ENCODE data around the gene ADAMTSL2. TPM values are rescaled to one million over a fixed set of nuclear protein-coding genes. Genes with fewer than 3 reads are reported as not detected.

The ADAMTSL2 gene
- total and polyA plus RNA-seq, 2 donors (not counting 1 experiment from before 2014, with no cell fraction given), result under 0.01 to 0.09 TPM

DNA sequence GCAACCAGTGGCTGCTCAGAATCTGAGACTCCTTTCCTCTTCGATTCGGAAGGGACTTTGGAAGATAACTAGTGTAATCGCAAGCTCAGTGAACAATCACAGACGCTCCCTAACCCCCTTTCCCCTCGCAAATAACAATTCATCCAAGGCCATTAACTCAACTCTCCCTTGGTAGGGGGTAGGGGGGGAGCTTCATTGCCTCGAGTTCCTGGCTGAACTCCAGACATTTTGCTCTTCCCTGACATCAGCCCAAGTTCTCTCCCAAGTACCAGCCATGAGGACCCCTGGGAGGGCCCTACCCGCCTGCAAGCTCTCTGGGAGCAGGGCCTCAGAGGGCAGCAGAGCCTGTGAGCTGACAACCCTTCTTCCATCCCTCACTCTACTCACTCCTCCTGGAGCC, 66.2 kb downstream of the ADAMTSL2 start:
- Histone ChIP-seq H2AFZ (ENCODE audit: low read length) (no peak overlapping the region), H3K4me2 (ENCODE audit: extremely low read depth, insufficient read depth, low read length) (no peak overlapping the region), H4K20me1 (ENCODE audit: control insufficient read depth, extremely low read depth, insufficient read depth, low read length) (no peaks in the 10 kb centered on the region), H3K4me3 (replicated peaks in 1 of 4; ENCODE audit: control extremely low read depth in 1 of 4, insufficient read depth in 1 of 4, low read depth in 3 of 4, low read length in 4 of 4) (no peak overlapping the region), H3K79me2 (ENCODE audit: control insufficient read depth, insufficient read depth, low read length) (no peaks in the 10 kb centered on the region), H3K27ac (ENCODE audit: insufficient read depth, low read length) (no peak overlapping the region), H3K9me3 (ENCODE audit: control insufficient read depth, insufficient read depth, low read depth, low read length) (no peaks in the 10 kb centered on the region), H3K36me3 (ENCODE audit: control insufficient read depth, insufficient read depth, low read length) (no peaks in the 10 kb centered on the region), H3K27me3 (ENCODE audit: control insufficient read depth, insufficient read depth, low read length) (no peaks in the 10 kb centered on the region), H3K4me1 (ENCODE audit: control insufficient read depth, extremely low read depth, insufficient read depth, low read length) (no peaks in the 10 kb centered on the region), H3K9ac (ENCODE audit: insufficient read depth, low read length) (no peak overlapping the region)
- DNase-seq (ENCODE audit: low read depth in 2 of 2), result no peak
- TF ChIP-seq EZH2 (IDR thresholded peaks at IDR 0.05; ENCODE audit: low read length, missing control alignments), result no peak
- TF ChIP-seq, protein P1, sequence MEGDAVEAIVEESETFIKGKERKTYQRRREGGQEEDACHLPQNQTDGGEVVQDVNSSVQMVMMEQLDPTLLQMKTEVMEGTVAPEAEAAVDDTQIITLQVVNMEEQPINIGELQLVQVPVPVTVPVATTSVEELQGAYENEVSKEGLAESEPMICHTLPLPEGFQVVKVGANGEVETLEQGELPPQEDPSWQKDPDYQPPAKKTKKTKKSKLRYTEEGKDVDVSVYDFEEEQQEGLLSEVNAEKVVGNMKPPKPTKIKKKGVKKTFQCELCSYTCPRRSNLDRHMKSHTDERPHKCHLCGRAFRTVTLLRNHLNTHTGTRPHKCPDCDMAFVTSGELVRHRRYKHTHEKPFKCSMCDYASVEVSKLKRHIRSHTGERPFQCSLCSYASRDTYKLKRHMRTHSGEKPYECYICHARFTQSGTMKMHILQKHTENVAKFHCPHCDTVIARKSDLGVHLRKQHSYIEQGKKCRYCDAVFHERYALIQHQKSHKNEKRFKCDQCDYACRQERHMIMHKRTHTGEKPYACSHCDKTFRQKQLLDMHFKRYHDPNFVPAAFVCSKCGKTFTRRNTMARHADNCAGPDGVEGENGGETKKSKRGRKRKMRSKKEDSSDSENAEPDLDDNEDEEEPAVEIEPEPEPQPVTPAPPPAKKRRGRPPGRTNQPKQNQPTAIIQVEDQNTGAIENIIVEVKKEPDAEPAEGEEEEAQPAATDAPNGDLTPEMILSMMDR (conservative IDR thresholded peaks at IDR 0.05 in 1 of 2, IDR thresholded peaks at IDR 0.05 in 1 of 2; ENCODE audit: low read depth in 1 of 2, low read length in 2 of 2), result no peak

DNA sequence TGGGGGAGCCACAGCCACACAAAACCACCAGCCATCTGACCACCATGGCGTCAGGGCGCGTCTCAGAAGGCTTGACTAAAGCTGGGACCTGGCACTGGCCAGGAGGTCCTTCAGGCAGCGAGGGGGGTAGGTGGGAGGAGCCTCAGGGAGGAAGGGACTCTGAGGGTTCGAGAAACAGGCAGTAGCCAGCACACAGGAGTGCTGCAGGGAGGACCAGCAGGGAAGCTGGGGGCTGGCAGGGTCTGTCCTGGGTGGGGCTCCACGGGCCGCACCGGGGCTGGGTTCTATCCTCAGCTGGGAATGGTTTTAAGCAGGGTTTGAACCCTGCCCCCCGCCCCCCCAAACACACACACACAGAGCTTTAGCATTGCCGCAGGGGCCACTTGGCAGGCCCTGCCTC, 67.2 kb downstream of the ADAMTSL2 start:
- Histone ChIP-seq H3K27ac (ENCODE audit: insufficient read depth, low read length) (no peak overlapping the region), H3K27me3 (ENCODE audit: control insufficient read depth, insufficient read depth, low read length) (peaks cover 2% of the 10 kb centered on the region), H2AFZ (ENCODE audit: low read length) (no peak overlapping the region), H3K9me3 (ENCODE audit: control insufficient read depth, insufficient read depth, low read depth, low read length) (no peaks in the 10 kb centered on the region), H4K20me1 (ENCODE audit: control insufficient read depth, extremely low read depth, insufficient read depth, low read length) (no peaks in the 10 kb centered on the region), H3K4me1 (ENCODE audit: control insufficient read depth, extremely low read depth, insufficient read depth, low read length) (no peaks in the 10 kb centered on the region), H3K4me3 (replicated peaks in 1 of 4; ENCODE audit: control extremely low read depth in 1 of 4, insufficient read depth in 1 of 4, low read depth in 3 of 4, low read length in 4 of 4) (no peak overlapping the region), H3K9ac (ENCODE audit: insufficient read depth, low read length) (no peak overlapping the region), H3K79me2 (ENCODE audit: control insufficient read depth, insufficient read depth, low read length) (no peaks in the 10 kb centered on the region), H3K4me2 (ENCODE audit: extremely low read depth, insufficient read depth, low read length) (no peak overlapping the region), H3K36me3 (ENCODE audit: control insufficient read depth, insufficient read depth, low read length) (no peaks in the 10 kb centered on the region)
- no peak for DNase-seq (ENCODE audit: low read depth in 2 of 2)
- no peak for TF ChIP-seq EZH2 (IDR thresholded peaks at IDR 0.05; ENCODE audit: low read length, missing control alignments)
- TF ChIP-seq, protein P1 (conservative IDR thresholded peaks at IDR 0.05 in 1 of 2, IDR thresholded peaks at IDR 0.05 in 1 of 2; ENCODE audit: low read depth in 1 of 2, low read length in 2 of 2), result no peak

DNA sequence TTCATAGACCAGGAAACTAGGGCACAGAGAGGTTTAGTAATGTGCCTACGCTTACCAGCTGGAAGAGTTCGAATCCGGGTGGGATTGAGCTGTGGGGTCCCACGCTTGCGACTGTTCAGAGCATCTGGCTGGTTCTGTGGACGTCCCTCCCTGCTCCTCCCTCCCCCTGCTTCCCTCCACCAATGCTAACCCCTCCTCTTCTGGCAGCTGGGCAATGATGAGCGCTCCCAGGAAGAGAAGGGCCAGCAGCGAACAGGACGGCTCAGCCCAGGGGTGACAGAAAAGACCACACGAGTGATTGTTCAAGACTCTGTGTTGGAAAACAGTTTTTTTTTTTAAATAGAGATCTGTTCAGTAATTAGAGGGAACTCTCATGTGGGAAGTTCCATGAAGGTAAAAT, 67.8 kb downstream of the ADAMTSL2 start:
- H3K79me2 ChIP-seq (ENCODE audit: control insufficient read depth, insufficient read depth, low read length), result no peaks in the 10 kb centered on the region
- no peak for DNase-seq (ENCODE audit: low read depth in 2 of 2)
- no peaks in the 10 kb centered on the region for H3K9me3 ChIP-seq (ENCODE audit: control insufficient read depth, insufficient read depth, low read depth, low read length)
- peaks cover 2% of the 10 kb centered on the region for H3K27me3 ChIP-seq (ENCODE audit: control insufficient read depth, insufficient read depth, low read length)
- TF ChIP-seq, protein P1 (conservative IDR thresholded peaks at IDR 0.05 in 1 of 2, IDR thresholded peaks at IDR 0.05 in 1 of 2; ENCODE audit: low read depth in 1 of 2, low read length in 2 of 2), result no peak
- no peak for TF ChIP-seq EZH2 (IDR thresholded peaks at IDR 0.05; ENCODE audit: low read length, missing control alignments)
- no peaks in the 10 kb centered on the region for H4K20me1 ChIP-seq (ENCODE audit: control insufficient read depth, extremely low read depth, insufficient read depth, low read length)
- no peak overlapping the region for H3K4me3 ChIP-seq (replicated peaks in 1 of 4; ENCODE audit: control extremely low read depth in 1 of 4, insufficient read depth in 1 of 4, low read depth in 3 of 4, low read length in 4 of 4)
- H2AFZ ChIP-seq (ENCODE audit: low read length), result no peak overlapping the region
- H3K4me1 ChIP-seq (ENCODE audit: control insufficient read depth, extremely low read depth, insufficient read depth, low read length), result no peaks in the 10 kb centered on the region
- H3K4me2 ChIP-seq (ENCODE audit: extremely low read depth, insufficient read depth, low read length), result no peak overlapping the region
- H3K9ac ChIP-seq (ENCODE audit: insufficient read depth, low read length), result no peak overlapping the region
- no peak overlapping the region for H3K27ac ChIP-seq (ENCODE audit: insufficient read depth, low read length)
- H3K36me3 ChIP-seq (ENCODE audit: control insufficient read depth, insufficient read depth, low read length), result no peaks in the 10 kb centered on the region
